AG09319 (cell line): ENCODE measurements around the gene KLK2.

Experiments used
- DNase-seq: peaks from one replicate; pipeline ENCODE4 v3.0.0-alpha.2; 2010; ENCODE audit warnings: low read depth; ENCODE audit errors: extremely low read depth
- CTCF ChIP-seq: IDR thresholded peaks from 2 replicates; pipeline ENCODE4 v1.5.1; 2011; ENCODE audit warnings: low read depth, mild to moderate bottlenecking, inconsistent platforms, low read length, moderate library complexity

The KLK2 gene

GRCh38 chr19:50916069-50916468 is 42.8 kb downstream of the KLK2 start:
- TF ChIP-seq CTCF, result no peak
- DNase-seq, result no peak

- TF ChIP-seq CTCF, result no peak
- no peak for DNase-seq
Observed at GRCh38 chr19:50921426-50922316, 48.4 kb downstream of the KLK2 start.

- DNase-seq, result peak; percentile 37
- TF ChIP-seq CTCF, result peak; percentile 84
Observed at GRCh38 chr19:50922317-50922853, 49.1 kb downstream of the KLK2 start.

- no peak for DNase-seq
- no peak for TF ChIP-seq CTCF
Observed at GRCh38 chr19:50924586-50924985, 51.3 kb downstream of the KLK2 start.

GRCh38 chr19:50925734-50926133 is 52.5 kb downstream of the KLK2 start:
- DNase-seq, result no peak
- no peak for TF ChIP-seq CTCF

GRCh38 chr19:50926144-50926543 is 52.9 kb downstream of the KLK2 start:
- DNase-seq, result no peak
- TF ChIP-seq CTCF, result no peak

- DNase-seq, result no peak
- no peak for TF ChIP-seq CTCF
Observed at GRCh38 chr19:50928831-50929230, 55.6 kb downstream of the KLK2 start.
